COLO829 (cell line): ENCODE results near the gene ZBTB44.
"Not testable (repeated sequence)": the region's sequence is repeated elsewhere in the genome, so short reads cannot be mapped to it uniquely, and the experiment has no call there.

Experiments used
- DNase-seq: peaks from one replicate; pipeline ENCODE4 v3.0.0; 2012; ENCODE audit warnings: low spot score

Gene ZBTB44

DNA sequence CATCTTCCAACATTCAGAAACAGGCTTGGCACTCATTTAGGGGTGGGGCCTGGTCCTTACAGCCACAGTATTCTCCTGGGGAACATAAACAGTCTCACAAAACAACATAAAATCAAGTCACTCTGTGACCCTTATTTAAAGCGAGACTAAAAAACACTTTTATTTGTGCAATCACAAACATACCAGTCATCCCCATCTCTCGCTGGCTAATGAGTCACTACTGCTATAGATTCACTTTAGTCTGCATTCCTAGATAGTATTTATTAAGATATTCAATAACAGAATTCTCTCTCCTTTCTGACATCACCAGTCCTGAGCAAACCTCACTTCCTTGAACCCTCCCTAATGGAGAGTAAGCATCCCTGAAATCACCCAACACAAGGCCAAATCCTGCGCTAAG lies 68.0 kb downstream of the ZBTB44 start:
- DNase-seq, result no peak

DNA sequence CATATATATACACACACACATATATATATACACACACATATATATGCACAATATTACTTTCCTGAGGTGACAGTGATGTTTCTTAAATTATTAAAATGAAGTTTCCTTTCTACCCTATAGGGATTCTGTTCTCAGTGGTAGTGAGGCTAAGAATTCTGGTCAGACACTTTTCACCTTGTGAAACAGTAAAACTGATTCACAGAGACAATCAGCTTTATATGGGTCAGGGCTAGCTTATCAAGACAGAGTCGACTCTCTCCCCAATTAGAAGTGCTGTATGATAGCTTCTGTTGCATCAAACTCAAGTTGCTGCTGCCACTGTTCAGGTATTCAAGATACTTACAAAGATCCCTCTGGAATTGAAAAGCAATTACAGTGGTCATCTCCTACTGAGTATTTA lies 68.4 kb downstream of the ZBTB44 start:
- no peak for DNase-seq

DNA sequence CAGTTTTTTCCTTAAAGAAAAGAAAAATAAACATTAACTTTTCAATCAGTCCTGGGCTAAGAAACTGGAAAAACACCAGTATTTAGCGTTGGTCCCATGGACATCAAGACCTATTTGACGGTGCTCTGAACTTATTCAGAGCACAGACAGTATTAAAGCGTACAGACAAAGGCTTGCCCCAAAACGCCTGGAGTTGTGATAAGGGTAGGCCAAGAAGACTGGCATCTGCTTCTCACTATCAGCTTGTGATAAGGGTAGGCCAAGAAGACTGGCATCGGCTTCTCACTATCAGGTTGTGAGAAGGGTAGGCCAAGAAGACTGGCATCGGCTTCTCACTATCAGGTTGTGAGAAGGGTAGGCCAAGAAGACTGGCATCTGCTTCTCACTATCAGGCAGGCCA lies 69.3 kb downstream of the ZBTB44 start:
- not testable (repeated sequence) for DNase-seq

DNA sequence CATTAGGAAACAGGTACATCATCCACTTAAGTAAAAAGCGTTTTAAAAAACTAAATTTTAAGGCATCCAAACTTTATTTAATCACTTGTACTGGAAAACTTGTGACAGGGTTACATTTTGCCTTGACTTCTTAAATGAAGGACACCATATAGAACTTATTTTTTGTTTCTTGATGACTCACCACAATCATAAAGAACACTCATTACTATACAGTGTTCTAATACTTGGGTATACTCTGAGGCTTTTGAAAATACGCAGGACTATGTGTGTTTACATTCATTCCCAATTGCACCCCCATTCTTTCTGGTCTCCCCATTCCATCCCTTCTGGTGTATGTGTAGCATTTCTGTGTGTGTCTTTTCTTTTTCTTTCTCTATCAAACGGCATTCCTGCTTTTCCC lies 69.9 kb downstream of the ZBTB44 start:
- no peak for DNase-seq

DNA sequence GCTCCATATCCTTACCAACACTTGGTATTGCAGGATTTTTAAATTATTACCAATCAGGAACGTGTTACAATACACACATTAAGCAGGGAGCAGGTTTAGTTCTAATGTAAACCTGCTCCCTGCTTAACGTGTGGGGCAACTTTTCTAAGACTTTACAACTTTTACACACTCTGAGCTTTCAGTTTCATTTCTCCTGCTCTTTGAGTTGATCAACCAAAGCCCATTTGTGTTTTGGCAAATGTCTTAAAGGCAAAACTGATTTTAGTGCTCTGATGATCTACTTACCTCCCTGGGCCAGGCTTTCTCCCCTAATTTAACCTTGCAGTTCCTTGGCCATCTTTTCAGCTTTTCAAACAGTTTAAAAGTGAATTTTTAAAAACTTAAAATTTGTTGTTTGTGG lies 70.9 kb downstream of the ZBTB44 start:
- no peak for DNase-seq

DNA sequence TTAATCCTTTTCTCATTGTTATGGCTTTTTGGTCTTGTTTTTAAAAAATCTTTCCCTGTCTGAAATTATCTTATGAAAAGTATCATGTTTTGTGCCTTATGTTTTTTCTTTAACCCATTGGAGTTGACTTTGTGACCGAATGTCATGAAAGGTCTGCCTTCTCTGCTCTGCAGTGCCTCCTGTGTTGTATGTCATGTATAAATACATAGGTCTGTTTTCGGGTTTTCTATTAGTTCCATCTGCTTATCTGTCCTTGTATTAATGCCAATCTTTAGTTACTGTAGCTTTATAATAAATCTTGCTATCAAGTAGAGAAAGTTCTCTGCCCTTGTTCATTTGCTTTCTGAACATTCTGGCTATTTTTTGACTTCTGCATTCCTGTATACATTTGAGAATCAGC lies 73.0 kb downstream of the ZBTB44 start:
- DNase-seq, result no peak

DNA sequence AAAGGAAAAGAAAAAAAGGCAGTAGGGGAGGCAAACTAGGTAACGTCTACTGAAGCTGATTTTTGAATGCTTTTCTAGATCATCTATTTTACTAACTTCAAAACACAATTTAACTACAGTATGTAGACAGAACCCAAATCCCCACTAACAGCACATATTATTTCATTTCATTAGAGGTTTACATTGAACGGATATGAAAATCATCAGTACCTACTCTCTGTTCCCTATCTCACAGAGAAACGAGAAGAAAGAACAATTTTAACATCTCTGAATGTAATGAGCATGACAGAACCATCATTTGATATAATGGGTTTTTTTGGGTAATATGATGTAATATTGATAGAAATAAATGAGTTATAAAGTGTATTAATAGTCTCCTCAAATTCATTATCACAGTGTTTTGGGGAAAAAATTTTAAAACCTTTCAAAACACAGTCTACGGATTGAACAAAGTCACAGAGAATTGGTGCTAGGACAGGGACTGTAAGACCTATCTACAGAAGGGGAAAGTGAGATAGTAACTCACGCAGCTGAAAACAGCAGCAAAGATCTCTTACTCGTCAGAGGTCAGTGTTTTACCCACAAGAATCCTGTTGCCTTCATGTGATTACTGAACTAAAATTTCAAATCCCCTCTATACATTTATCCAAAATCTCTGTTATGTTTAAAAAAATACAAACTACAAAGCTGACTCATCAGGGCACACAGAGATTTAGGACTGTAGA lies 77.3 kb downstream of the ZBTB44 start:
- no peak for DNase-seq

DNA sequence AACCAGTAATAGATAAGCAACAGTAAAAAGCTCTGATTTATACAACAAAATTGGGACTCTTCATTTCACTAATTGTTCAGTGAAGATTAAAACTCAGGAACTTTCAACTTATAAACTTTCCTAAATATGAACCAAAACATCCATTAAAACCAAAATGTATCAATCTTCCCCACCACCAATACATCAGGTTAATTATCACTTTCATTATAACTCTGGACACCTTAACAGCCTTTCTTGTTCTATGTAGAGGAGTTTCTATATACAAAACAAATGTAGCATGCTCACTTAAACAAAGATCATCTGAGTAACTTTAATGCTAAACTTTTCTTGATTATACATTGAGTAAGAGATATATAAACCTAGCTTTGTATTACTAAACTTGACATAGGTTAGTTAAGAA lies 80.4 kb downstream of the ZBTB44 start:
- no peak for DNase-seq

DNA sequence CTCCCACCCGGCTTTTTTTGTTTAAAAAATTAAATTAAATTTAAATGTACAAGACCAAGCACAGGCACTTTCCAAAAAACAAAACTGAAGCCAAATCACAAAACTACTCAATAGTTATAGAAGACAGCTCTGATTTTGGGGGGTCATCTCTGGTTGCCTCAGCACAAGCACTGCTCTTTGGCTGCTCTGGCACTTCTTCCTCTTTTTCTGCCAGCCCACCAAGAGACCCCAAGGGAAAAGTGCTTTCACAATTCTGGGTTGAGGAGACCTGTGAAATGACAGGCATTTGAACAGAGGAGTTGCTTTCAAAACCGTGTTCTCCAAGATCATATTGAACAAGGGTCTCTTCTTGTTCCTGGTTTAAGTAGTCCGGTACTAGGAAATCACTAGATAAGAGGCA lies 80.8 kb downstream of the ZBTB44 start:
- not testable (repeated sequence) for DNase-seq

DNA sequence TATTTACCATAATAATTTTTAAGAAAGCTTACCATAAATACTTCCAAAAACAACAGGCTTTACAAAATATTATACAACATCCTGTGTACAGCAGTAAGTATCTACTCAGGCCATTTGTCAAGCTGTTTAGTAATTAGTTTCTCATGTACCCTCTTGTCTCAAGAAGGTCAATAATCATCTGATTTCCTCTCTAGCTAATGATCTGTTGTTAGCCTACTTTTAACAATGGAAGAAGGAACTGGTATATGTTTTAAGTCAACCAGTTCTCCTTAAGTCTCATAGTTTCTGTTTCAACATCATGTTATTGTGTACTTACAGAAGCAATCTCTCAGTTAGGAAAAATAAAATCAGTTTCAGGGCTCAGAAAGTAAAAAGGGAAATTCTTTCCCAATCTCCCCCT lies 81.2 kb downstream of the ZBTB44 start:
- DNase-seq, result not testable (repeated sequence)

DNA sequence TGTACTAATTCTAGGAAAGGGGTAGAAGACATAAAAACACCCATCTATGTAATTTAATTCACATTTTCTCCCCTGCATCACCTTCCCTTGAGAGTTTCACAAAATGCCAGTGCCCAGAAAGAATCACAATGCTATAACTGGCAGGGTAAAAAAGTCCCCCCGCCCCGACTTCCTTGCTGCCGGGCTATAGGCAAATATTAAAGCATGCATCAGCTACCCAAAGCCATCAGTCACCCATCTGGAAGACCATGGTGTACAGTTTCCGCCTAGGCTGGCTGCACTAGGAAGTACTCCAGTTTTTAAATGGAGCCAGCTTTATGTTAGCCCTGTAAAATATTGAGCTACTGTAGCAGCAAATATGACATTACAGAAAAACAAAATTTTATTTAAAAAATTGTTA lies 87.3 kb downstream of the ZBTB44 start:
- no peak for DNase-seq

DNA sequence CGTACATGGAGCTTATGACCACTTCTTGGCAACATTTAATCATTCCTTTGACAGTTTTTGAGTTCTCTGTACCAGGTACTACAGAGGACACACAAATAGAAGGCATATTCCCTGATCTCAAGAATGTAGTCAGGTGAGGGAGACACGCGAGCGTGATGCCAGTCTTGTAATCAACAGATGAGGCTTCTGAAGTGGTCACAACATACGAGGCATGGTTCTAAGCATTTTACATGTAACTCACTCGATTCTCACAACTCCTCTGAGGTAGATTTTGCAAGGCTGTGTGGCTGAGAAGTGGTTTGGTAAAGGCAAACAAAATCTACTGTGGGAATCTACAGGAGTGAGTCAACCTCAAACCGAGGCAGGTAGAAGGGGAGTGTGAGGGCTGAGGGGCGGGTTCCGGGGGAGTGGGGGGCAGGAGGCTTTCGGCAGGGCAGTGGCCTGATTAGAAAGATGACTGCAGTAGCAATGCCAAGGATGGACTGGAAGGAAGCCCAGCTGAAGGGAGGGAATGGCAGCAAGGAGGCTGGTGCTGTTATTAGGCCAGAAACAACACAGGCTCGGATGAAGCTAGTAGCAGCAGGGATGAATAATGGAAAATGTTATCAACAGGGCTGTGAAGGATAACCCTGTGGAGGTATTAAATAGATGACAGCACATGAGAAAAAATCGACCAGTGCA lies 91.3 kb downstream of the ZBTB44 start:
- no peak for DNase-seq

DNA sequence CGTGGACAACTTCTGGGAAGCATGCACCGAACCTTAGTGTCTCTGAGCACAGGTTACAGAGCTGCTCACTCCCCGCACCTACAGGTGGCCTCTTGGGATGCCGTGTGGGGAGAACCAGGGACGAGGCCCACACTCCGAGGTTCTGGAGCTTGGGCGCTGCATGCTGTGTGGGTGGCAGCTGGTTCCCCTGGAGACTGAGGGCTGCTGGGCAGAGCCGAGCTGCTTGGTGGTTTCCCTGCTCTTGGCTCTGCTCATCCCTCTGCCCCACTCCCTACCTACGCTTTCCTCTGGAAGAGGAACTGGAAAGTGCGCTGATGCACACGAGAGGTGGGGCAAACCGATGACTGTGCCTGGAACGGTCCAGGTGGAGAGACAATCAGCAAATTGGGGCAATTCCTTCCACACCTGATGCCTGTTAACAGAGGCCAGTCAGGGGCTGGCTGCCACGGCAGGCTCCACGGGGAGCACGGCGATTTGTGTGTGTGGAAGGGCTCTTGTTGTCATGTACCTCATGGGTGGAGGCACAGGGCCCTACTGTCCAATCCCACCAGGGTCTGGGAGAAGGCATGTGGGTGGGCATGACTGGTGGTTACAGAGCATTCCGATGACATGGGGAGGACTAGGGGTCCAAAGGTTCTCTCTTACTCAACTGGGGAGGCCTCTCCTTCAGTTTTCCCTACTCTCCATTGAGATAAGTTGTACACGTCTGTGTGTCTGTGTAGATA lies 94.2 kb downstream of the ZBTB44 start:
- DNase-seq, result no peak

DNA sequence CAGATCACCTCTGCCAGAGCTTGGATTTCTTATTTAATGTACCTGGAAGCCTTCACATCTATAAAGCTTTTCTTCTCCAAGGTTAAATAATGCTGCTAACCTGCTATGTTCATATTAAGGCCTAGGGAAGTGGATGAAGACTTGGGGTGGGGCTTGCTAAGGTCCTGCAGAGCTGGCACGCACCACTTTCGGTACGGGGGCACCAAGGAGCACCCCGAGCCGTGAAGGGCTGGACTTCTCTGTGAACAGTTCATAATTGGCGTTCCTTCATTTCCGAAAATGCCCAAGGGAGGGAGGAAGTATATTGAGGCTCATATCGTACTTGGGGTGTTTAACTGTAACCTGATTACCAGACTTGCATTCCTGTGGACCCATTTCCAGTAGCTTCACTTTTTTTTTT lies 95.6 kb downstream of the ZBTB44 start:
- no peak for DNase-seq

DNA sequence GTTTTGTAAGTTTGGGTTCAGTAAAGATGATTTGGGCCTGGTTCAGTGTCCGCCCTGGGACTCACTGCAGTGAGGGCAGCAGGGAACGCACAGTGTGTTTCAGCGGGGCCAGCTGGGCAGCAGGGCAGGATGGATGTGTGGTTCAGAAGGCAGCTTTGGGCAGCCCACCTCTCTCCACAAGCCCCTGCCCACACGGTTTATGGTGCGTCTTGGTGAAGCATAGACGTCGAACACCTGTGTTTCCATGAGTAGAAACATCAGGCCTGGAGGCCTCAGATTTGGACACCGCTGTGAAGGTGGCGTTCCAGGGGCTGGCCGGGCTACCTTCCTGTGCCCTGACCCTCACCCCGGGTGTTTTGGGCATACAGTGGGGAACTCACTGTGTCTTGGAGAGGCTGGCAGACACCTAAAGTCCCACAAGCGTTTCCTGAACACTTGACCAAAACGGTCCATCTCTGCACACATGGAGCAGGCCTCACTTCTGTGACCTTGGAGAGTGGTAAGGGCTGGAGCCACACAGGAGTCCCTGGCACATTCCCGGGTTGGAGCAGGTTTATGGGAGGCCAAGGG lies 96.1 kb downstream of the ZBTB44 start:
- no peak for DNase-seq

DNA sequence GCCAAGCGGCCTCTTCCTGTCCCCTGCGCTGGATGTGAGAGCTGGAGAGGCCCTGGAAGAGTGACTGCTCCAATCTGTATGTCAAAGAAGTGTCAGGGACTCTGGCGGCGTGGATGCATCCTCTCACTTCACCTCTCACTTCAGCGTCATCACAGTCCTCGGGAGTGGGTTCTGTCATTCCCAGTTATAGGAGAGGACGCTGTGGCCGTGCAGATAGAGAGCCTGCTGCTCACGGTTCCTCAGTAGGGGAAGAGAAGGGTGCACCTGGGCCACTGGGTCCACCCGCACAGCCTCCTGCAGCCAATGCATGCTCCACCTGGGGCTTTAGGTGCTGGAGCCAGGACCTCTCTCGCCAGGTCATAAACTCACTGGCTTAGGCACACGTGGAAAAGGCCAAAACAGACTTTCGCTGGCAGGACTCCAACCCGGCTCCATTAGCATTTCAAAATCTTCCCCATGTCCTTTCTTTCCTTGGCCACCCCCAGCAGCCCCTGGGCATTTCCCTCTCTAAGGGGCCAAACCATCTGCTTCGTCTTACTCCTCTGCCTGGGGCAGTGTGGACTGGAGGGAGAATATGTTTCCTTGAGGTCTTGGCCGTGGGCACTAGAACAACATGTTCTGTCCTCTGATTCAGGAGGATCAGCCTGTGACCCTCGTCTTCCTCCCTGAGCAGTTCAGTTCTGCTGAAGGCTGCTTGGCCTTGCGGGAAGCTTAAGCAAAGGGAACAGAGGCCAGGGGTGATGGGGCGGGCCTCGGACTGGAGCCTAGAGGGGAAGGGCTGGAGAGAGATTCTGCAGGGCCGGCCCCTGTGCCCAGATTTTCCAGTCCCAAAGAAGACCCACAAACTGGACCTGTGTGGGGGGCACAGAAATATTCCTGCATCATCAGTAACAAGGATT lies 97.3 kb downstream of the ZBTB44 start:
- no peak for DNase-seq

DNA sequence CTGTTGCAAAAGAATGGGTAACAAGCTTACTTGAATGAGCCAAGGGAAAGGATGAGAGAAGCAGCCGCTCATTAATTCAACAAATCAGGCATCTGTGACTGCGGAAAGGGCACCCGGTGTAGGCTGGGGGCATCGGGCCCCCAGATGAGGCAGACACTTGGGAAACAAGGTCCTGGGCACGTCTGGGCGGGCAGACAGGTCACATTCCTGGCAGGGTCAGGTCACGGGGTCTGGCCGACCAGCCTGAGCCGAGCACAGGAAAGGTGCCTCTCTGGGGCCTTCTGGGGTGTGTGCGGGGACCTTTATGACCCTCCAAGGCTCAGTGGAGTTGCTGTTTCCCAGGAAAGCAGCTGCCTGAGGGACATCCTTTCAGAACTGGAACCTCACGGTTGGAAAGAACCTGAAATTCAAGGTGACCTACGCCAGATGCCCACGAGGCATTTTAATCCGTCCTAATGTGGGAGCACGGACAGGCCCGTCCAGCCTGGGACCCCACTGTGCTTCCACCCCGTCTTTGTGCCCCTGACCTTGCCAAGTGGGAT lies 98.1 kb downstream of the ZBTB44 start:
- DNase-seq, result no peak

DNA sequence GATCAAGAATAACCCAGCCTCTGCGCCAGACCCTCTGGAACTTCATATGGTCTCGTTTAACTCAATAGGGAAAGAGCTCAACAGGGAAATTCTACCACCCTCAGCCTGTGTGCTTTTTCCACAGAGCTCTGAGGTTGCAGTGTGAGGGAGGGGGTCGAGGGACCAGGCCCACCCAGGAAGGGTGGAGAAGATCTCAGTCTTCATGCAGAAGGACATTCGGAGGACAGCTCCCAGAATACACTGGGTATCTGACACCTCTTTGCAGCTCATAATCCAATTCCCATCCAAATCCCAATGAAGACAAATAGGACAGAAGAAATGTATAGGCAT lies 98.5 kb downstream of the ZBTB44 start:
- DNase-seq, result no peak

DNA sequence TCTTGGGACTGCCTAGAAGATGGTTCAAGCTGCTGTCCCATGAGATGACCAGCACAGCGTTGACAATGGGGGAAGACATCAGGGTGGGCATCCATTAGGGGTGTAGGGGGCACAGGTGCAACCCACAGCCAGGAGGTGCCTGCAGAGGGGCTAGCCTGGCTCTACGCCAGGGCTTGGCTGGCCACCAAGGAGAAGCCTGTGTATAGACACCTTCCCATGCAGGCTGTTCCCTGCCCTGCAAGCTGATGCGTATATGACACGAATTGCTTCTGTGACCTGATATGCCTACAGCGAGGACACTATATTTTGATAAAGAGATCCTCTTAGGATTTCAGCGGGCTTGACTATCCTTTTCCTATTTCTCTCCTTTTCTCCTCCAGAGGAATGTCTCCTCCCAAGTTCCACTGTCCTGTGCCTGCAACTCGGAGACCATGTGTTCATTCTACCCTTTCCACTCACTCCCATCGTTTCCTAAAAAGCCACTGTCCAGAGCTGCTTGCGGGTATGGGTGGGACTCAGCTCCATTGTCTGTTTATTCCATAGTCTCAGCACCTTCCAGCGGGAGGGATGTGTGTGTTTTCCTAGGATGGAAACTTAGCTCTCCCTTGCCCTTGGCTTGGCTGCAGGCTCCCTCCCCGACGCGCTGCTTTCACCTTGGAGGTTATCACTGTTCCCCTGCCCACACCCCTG lies 99.0 kb downstream of the ZBTB44 start:
- DNase-seq, result no peak

DNA sequence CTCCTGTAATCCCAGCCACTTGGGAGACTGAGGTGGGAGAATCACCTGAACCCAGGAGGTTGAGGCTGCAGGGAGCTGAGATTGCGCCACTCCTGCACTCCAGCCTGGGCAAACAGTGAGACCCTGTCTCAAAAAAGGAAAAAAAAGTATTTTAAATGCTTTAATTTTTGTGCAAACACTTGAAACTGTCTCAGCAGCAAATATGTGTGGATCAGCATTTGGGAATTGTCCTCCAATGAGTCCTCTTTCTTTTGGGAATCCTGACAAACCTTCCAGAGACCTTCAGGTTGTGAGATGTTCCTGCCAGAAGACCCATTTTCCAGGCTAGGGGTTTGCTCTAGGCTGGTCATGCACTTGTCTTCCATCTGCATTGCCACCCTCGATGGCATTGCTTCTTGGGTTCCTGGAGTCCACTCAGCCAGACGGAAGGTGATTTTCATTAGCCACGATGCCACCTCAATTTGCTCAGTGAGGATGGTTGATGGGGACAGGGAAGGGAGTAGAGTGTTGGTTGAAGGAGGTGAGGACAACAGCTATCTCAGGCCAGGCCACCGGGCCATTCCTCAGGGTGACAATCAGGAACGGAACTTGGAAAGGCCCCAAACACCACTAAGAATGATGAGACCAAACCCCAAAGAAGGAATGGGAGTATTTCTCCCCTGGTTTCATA lies 99.7 kb downstream of the ZBTB44 start:
- DNase-seq, result no peak

DNA sequence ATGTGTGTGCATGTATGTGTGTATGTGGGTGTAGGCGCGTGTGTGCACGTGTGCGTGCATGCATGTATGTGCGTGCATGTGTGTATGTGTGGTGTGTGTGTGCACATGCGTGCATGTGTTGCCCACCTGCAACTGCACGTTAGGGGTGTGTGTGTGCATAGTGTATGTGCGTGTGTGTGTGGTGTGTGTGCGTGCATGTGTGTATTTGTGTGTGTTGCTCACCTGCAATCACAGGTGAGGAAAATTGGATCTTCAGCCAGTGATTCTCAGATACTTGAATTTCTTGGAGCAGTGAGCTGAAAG lies 100.8 kb downstream of the ZBTB44 start:
- no peak for DNase-seq
